Smooth muscle cell (in vitro differentiated cells): Measurements from ENCODE around the gene KRTAP19-6. TPM values are rescaled to one million over a fixed set of nuclear protein-coding genes. Genes with fewer than 3 reads are reported as not detected.

Experiments used
- DNase-seq: peaks from one replicate; lab custom pipeline; 2025; ENCODE audit not compliant: unreplicated experiment; lab: John Stamatoyannopoulos, UW
- H2AFZ ChIP-seq: fragments of 200-600 bp; sonication (generic); 2 replicates; pipeline ENCODE4 v1.6.0; 2016; ENCODE audit warnings: antibody characterized with exemption, low read depth, mild to moderate bottlenecking
- H3F3A ChIP-seq: fragments of 200-600 bp; sonication (generic); 2 replicates; pipeline ENCODE4 v1.6.0; 2017; ENCODE audit warnings: antibody characterized with exemption, low read depth
- H3K27ac ChIP-seq: fragments of 200-600 bp; sonication (generic); 2 replicates; pipeline ENCODE4 v1.5.1; 2016; ENCODE audit warnings: low read depth, mild to moderate bottlenecking
- H3K27me3 ChIP-seq: fragments of 200-600 bp; sonication (generic); 2 replicates; pipeline ENCODE4 v1.6.1; 2016; ENCODE audit warnings: low read depth, mild to moderate bottlenecking
- H3K36me3 ChIP-seq: fragments of 200-600 bp; sonication (generic); 2 replicates; pipeline ENCODE4 v1.5.1; 2016; ENCODE audit warnings: low read depth
- H3K4me1 ChIP-seq: fragments of 200-600 bp; sonication (generic); 2 replicates; pipeline ENCODE4 v1.5.1; 2016; ENCODE audit warnings: low read depth
- H3K4me2 ChIP-seq: fragments of 200-600 bp; sonication (generic); 2 replicates; pipeline ENCODE4 v1.6.0; 2016; ENCODE audit warnings: mild to moderate bottlenecking
- H3K4me3 ChIP-seq: fragments of 200-600 bp; sonication (generic); 2 replicates; pipeline ENCODE4 v1.5.1; 2016; ENCODE audit warnings: mild to moderate bottlenecking
- H3K79me2 ChIP-seq: fragments of 200-600 bp; sonication (generic); 2 replicates; pipeline ENCODE4 v1.6.0; 2016; ENCODE audit warnings: low read depth, mild to moderate bottlenecking
- H3K9ac ChIP-seq: fragments of 200-600 bp; sonication (generic); 2 replicates; pipeline ENCODE4 v1.6.0; 2016; ENCODE audit warnings: low read depth
- H3K9me3 ChIP-seq: fragments of 200-600 bp; sonication (generic); replicated peaks from 2 replicates; pipeline ENCODE4 v1.5.1; 2016; ENCODE audit warnings: low read depth
- H4K20me1 ChIP-seq: fragments of 200-600 bp; sonication (generic); 2 replicates; pipeline ENCODE4 v1.6.0; 2016; ENCODE audit warnings: low read depth
- whole genome bisulfite sequencing: methylation state at CpG from one replicate; pipeline ENCODE4 v1.1.7; 2016; ENCODE audit warnings: low lambda C conversion rate; 5-methylcytosine and 5-hydroxymethylcytosine counted together
- polyA plus RNA-seq: library from polyadenylated mRNA; unstranded; fragments of >200 nt; fragmentation: Nextera tagmentation; extraction: Ambion mirVana; gene quantifications from 2 replicates; pipeline ENCODE4 v1.2.1, GENCODE V29; 2016
- total RNA-seq: library from RNA; depleted of rRNA; stranded (reverse); fragments of >200 nt; gene quantifications from 2 replicates; pipeline ENCODE4 v1.2.3, GENCODE V29; 2014
- TF ChIP-seq, protein P1 (sequence below): fragments of 200-600 bp; sonication (generic); IDR thresholded peaks from 2 replicates; pipeline ENCODE4 v1.5.1; 2017; ENCODE audit warnings: borderline replicate concordance, mild to moderate bottlenecking, antibody characterized with exemption; ENCODE audit not compliant: insufficient read depth, poor library complexity, severe bottlenecking

KRTAP19-6 gene
- total and polyA plus RNA-seq, 2 experiments from 2014 or later: not detected

DNA sequence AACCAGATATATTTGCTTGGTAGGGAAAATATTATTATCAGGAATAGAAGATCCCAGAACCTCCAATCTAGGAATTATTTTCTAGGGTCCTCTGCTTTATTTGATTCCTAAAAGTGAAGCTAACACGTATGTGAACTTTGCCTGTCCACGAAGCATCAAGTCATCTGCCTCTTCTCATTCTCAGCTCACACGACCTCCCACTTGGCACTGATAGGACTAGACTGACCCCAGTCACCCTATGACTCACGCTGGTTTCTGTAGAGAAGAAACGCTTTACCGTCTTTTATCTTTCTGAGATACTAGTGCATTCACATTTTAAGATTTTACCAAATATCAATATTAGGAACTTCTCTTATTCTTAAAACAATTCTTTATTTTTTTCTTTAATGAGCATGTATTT is 21.4 kb upstream of the KRTAP19-6 start:
- no peak overlapping the region for H2AFZ ChIP-seq
- WGBS: 35% methylated on average over 6 of the region's 6 CpGs
- no peaks in the 10 kb centered on the region for H3K4me1 ChIP-seq
- H3K4me2 ChIP-seq: no peak overlapping the region
- no peaks in the 10 kb centered on the region for H3K36me3 ChIP-seq
- H3F3A ChIP-seq: no peaks in the 10 kb centered on the region
- H3K4me3 ChIP-seq: no peak overlapping the region
- no peaks in the 10 kb centered on the region for H3K9me3 ChIP-seq
- H3K79me2 ChIP-seq: no peaks in the 10 kb centered on the region
- DNase-seq: no peak
- TF ChIP-seq, protein P1, sequence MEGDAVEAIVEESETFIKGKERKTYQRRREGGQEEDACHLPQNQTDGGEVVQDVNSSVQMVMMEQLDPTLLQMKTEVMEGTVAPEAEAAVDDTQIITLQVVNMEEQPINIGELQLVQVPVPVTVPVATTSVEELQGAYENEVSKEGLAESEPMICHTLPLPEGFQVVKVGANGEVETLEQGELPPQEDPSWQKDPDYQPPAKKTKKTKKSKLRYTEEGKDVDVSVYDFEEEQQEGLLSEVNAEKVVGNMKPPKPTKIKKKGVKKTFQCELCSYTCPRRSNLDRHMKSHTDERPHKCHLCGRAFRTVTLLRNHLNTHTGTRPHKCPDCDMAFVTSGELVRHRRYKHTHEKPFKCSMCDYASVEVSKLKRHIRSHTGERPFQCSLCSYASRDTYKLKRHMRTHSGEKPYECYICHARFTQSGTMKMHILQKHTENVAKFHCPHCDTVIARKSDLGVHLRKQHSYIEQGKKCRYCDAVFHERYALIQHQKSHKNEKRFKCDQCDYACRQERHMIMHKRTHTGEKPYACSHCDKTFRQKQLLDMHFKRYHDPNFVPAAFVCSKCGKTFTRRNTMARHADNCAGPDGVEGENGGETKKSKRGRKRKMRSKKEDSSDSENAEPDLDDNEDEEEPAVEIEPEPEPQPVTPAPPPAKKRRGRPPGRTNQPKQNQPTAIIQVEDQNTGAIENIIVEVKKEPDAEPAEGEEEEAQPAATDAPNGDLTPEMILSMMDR: no peak
- H3K27ac ChIP-seq: no peak overlapping the region
- no peaks in the 10 kb centered on the region for H4K20me1 ChIP-seq
- H3K9ac ChIP-seq: no peak overlapping the region
- no peaks in the 10 kb centered on the region for H3K27me3 ChIP-seq

DNA sequence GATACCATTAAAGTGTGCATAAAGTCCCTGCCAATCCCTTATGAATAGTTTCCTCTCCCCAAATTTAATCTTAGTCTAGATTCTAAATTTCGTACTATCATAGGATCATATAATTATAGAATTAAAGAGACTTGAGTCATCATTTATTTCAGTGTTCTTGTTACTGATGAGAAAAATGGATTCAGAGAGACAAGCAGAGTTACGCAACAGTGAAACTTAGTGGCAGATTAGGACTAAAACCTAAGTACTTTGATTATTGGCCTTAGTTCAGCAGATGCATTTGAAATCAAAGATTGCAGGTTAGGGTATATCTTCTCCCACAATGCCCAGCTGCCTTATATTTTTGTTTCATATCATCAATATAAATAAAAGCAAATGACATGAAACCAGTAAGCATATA is 20.3 kb upstream of the KRTAP19-6 start:
- Histone ChIP-seq H3K36me3 (no peaks in the 10 kb centered on the region), H3K4me3 (no peak overlapping the region), H3K9ac (no peak overlapping the region), H3K4me1 (no peaks in the 10 kb centered on the region), H3K9me3 (no peaks in the 10 kb centered on the region), H3K27ac (no peak overlapping the region), H4K20me1 (no peaks in the 10 kb centered on the region), H3F3A (no peaks in the 10 kb centered on the region), H2AFZ (no peak overlapping the region), H3K27me3 (no peaks in the 10 kb centered on the region), H3K4me2 (no peak overlapping the region), H3K79me2 (no peaks in the 10 kb centered on the region)
- TF ChIP-seq, protein P1: no peak
- WGBS: 87% methylated on average over 2 of the region's 2 CpGs
- no peak for DNase-seq

DNA sequence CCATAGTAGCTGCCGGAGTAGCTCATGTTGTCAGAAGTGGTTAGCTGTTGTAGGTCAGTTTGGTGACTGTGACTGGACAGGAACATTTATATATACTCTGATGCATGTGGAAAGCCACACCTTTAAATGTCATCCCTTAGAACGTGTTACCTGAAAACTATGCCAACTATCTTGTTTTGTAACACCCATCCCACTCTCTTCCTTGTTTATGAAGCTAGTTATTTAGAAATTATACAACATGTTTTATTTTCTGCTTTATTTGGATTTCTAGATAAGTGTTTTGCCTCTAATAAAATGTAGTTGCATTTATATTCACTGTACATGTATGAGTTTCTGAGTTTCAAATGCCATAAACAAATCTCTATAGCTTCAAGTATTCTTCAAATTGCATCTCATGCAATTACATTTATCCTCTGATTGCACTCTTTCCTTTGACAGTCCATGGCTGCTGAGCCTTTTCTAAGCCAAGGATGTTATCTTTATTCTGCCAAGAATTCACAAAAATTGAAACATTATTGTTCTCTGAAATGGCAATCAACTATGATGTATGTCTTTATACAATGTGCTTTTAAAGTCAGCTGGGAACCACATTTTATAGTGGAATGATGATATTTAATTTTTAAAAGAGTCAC is 19.7 kb upstream of the KRTAP19-6 start, which contains the start of gene KRTAP19-7:
TSS of gene KRTAP19-7 (minus strand) at position 51 of the 632 bp plus-strand sequence. CDS start at position 26, 25 bp downstream.
- no peaks in the 10 kb centered on the region for H3K4me1 ChIP-seq
- H3F3A ChIP-seq: no peaks in the 10 kb centered on the region
- TF ChIP-seq, protein P1: no peak

DNA sequence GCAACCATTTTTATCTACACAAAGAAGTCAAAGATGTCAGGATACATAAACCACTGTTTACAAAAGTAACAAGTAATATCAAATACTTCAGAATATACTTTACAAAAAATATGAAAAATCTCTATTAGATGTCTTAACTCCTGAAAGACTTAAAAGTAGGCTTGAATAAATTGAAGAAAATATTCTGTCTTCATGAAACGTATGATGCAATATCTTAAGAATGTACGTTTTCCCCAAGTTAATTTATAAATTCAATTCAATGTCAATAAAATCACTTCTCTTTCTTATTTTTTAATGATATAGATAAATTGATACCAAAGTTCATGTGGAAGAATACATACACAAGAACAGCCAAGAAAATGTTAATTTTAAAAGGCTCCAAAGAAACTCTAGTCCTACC is 13.4 kb upstream of the KRTAP19-6 start:
- no peak overlapping the region for H3K4me3 ChIP-seq
- H4K20me1 ChIP-seq: no peaks in the 10 kb centered on the region
- H3K27ac ChIP-seq: no peak overlapping the region
- H3K79me2 ChIP-seq: no peaks in the 10 kb centered on the region
- no peak overlapping the region for H2AFZ ChIP-seq
- no peak for DNase-seq
- no peaks in the 10 kb centered on the region for H3K9me3 ChIP-seq
- TF ChIP-seq, protein P1: no peak
- no peaks in the 10 kb centered on the region for H3K36me3 ChIP-seq
- H3K27me3 ChIP-seq: no peaks in the 10 kb centered on the region
- WGBS: 88% methylated on average over 2 of the region's 2 CpGs
- no peaks in the 10 kb centered on the region for H3K4me1 ChIP-seq
- no peaks in the 10 kb centered on the region for H3F3A ChIP-seq
- no peak overlapping the region for H3K4me2 ChIP-seq
- no peak overlapping the region for H3K9ac ChIP-seq

More for the DNA sequence above, 19.7 kb upstream of the KRTAP19-6 start, which contains the start of gene KRTAP19-7:
- Histone ChIP-seq H3K9me3 (no peaks in the 10 kb centered on the region), H3K79me2 (no peaks in the 10 kb centered on the region), H3K4me3 (no peak within 1 kb of the TSS), H3K9ac (no peak within 1 kb of the TSS), H3K27me3 (no peaks in the 10 kb centered on the region), H3K4me2 (no peak within 1 kb of the TSS), H4K20me1 (no peaks in the 10 kb centered on the region), H2AFZ (no peak within 1 kb of the TSS), H3K36me3 (no peaks in the 10 kb centered on the region), H3K27ac (no peak within 1 kb of the TSS)
- no peak for DNase-seq
- 77% methylated on average over 2 of the region's 2 CpGs for WGBS
